SK-N-SH treated with all-trans-retinoic acid at 6 μM for 48 hours (cell line): Measurements from ENCODE around the gene RENBP.

Experiments used
- ATAC-seq: fragments of 200-7000 bp; cut with Tn5 transposase; 3 replicates; pipeline ENCODE4 v1.9.1; 2020; ENCODE audit warnings: mild to moderate bottlenecking, moderate library complexity
- ARNTL ChIP-seq: fragments of 450-650 bp; formaldehyde crosslinking; IDR thresholded peaks from 2 replicates; pipeline ENCODE4 v1.5.0; 2020; ENCODE audit warnings: low read depth, mild to moderate bottlenecking, moderate library complexity, borderline replicate concordance
- BACH2 ChIP-seq: fragments of 250-450 bp; sonication (Bioruptor Pico); IDR thresholded peaks from 2 replicates; pipeline ENCODE4 v1.9.0; 2021; ENCODE audit warnings: mild to moderate bottlenecking, borderline replicate concordance
- CREB5 ChIP-seq: fragments of 250-450 bp; sonication (Bioruptor Pico); IDR thresholded peaks from 2 replicates; pipeline ENCODE4 v1.5.1; 2020; ENCODE audit warnings: low read depth, mild to moderate bottlenecking, moderate library complexity
- CSDC2 ChIP-seq: fragments of 250-450 bp; sonication (Bioruptor Pico); IDR thresholded peaks from 2 replicates; pipeline ENCODE4 v1.5.0; 2020; ENCODE audit warnings: mild to moderate bottlenecking, moderate library complexity
- CSRNP3 ChIP-seq: fragments of 250-450 bp; sonication (Bioruptor Pico); IDR thresholded peaks from 2 replicates; pipeline ENCODE4 v1.5.1; 2021; ENCODE audit warnings: mild to moderate bottlenecking, moderate library complexity
- ESRRG ChIP-seq: fragments of 250-450 bp; sonication (Bioruptor Pico); IDR thresholded peaks from 2 replicates; pipeline ENCODE4 v1.6.1; 2021; ENCODE audit warnings: mild to moderate bottlenecking
- GLIS3 ChIP-seq: fragments of 250-450 bp; sonication (Bioruptor Pico); IDR thresholded peaks from 2 replicates; pipeline ENCODE4 v1.5.0; 2020; ENCODE audit warnings: mild to moderate bottlenecking, moderate library complexity
- ISL1 ChIP-seq: fragments of 250-450 bp; sonication (Bioruptor Pico); IDR thresholded peaks from 2 replicates; pipeline ENCODE4 v2.1.2; 2022; ENCODE audit warnings: mild to moderate bottlenecking, moderate library complexity
- OSR1 ChIP-seq: fragments of 250-450 bp; sonication (Bioruptor Pico); IDR thresholded peaks from 2 replicates; pipeline ENCODE4 v1.8.0; 2022; ENCODE audit warnings: moderate library complexity, mild to moderate bottlenecking, inconsistent platforms
- POU6F1 ChIP-seq: fragments of 250-450 bp; sonication (Bioruptor Pico); IDR thresholded peaks from 2 replicates; pipeline ENCODE4 v1.8.0; 2021; ENCODE audit warnings: low read depth, mild to moderate bottlenecking, moderate library complexity, borderline replicate concordance
- PPARA ChIP-seq: fragments of 250-450 bp; sonication (Bioruptor Pico); IDR thresholded peaks from 2 replicates; pipeline ENCODE4 v1.5.0; 2020; ENCODE audit warnings: mild to moderate bottlenecking, borderline replicate concordance
- RARB ChIP-seq: fragments of 250-450 bp; sonication (Bioruptor Pico); IDR thresholded peaks from 2 replicates; pipeline ENCODE4 v1.8.0; 2021; ENCODE audit warnings: mild to moderate bottlenecking, moderate library complexity
- SNAI2 ChIP-seq: fragments of 250-450 bp; sonication (Bioruptor Pico); IDR thresholded peaks from 2 replicates; pipeline ENCODE4 v1.5.0; 2020; ENCODE audit warnings: mild to moderate bottlenecking, moderate library complexity
- TCF4 ChIP-seq: fragments of 250-450 bp; sonication (Bioruptor Pico); IDR thresholded peaks from 2 replicates; pipeline ENCODE4 v1.8.0; 2021; ENCODE audit warnings: mild to moderate bottlenecking, moderate library complexity, borderline replicate concordance
- TOX ChIP-seq: fragments of 250-450 bp; sonication (Bioruptor Pico); IDR thresholded peaks from 2 replicates; pipeline ENCODE4 v1.8.0; 2021; ENCODE audit warnings: mild to moderate bottlenecking, moderate library complexity, borderline replicate concordance
- ZC3H10 ChIP-seq: fragments of 250-450 bp; sonication (Bioruptor Pico); IDR thresholded peaks from 2 replicates; pipeline ENCODE4 v1.5.1; 2021; ENCODE audit warnings: mild to moderate bottlenecking, moderate library complexity
- ZFP3 ChIP-seq: fragments of 250-450 bp; sonication (Bioruptor Pico); IDR thresholded peaks from 2 replicates; pipeline ENCODE4 v1.5.0; 2020; ENCODE audit warnings: mild to moderate bottlenecking, moderate library complexity
- ZFP30 ChIP-seq: fragments of 450-650 bp; formaldehyde crosslinking; IDR thresholded peaks from 2 replicates; pipeline ENCODE4 v1.5.0; 2022; ENCODE audit warnings: mild to moderate bottlenecking, moderate library complexity
- ZNF565 ChIP-seq: fragments of 450-650 bp; formaldehyde crosslinking; conservative IDR thresholded peaks from 2 replicates; pipeline ENCODE4 v1.5.0; 2020; ENCODE audit warnings: low read depth, mild to moderate bottlenecking, moderate library complexity
- ZNF70 ChIP-seq: fragments of 450-650 bp; formaldehyde crosslinking; IDR thresholded peaks from 2 replicates; pipeline ENCODE4 v1.5.0; 2020; ENCODE audit warnings: mild to moderate bottlenecking, moderate library complexity
- ZNF8 ChIP-seq: fragments of 450-650 bp; formaldehyde crosslinking; IDR thresholded peaks from 2 replicates; pipeline ENCODE4 v1.5.0; 2020; ENCODE audit warnings: mild to moderate bottlenecking, moderate library complexity

RENBP gene

GRCh38 chrX:153944140-153944799 lies at the start of gene RENBP:
Gene RENBP (minus strand): TSS chrX:153944643. CDS start chrX:153944610, 33 bp downstream.
- ATAC-seq = no peak
- TF ChIP-seq CREB5 = no peak
- TF ChIP-seq GLIS3 = no peak
- no peak for TF ChIP-seq ZFP30 (CRISPR knock-in tag)

- TF ChIP-seq ZFP30 (CRISPR knock-in tag) (no peak), ZNF70 (no peak), ARNTL (CRISPR knock-in tag) (no peak), OSR1 (CRISPR knock-in tag) (no peak), ZC3H10 (CRISPR knock-in tag) (no peak), PPARA (CRISPR knock-in tag) (no peak), SNAI2 (CRISPR knock-in tag) (no peak), ESRRG (CRISPR knock-in tag) (no peak), GLIS3 (no peak), CSDC2 (CRISPR knock-in tag) (no peak), ZNF565 (CRISPR knock-in tag) (no peak), TCF4 (CRISPR knock-in tag) (no peak), RARB (no peak), CSRNP3 (CRISPR knock-in tag) (no peak), ISL1 (CRISPR knock-in tag) (no peak), TOX (CRISPR knock-in tag) (no peak)
- no peak for ATAC-seq
These were observed 49.5 kb upstream of the RENBP start for GRCh38 chrX:153993978-153994377.

- TF ChIP-seq ESRRG (CRISPR knock-in tag) = no peak
- TF ChIP-seq ZFP3 (CRISPR knock-in tag) = no peak
- TF ChIP-seq ZNF8 = no peak
- TF ChIP-seq TOX (CRISPR knock-in tag) = no peak
- TF ChIP-seq ZC3H10 (CRISPR knock-in tag) = no peak
- TF ChIP-seq PPARA (CRISPR knock-in tag) = no peak
- no peak for TF ChIP-seq CSDC2 (CRISPR knock-in tag)
- no peak for TF ChIP-seq POU6F1 (CRISPR knock-in tag)
- TF ChIP-seq ISL1 (CRISPR knock-in tag) = no peak
- no peak for TF ChIP-seq GLIS3
- no peak for TF ChIP-seq ZNF565 (CRISPR knock-in tag)
- TF ChIP-seq CSRNP3 (CRISPR knock-in tag) = no peak
- TF ChIP-seq BACH2 (CRISPR knock-in tag) = no peak
- TF ChIP-seq TCF4 (CRISPR knock-in tag) = no peak
- ATAC-seq = no peak
These were observed 48.6 kb upstream of the RENBP start for GRCh38 chrX:153993079-153993478.

GRCh38 chrX:153992180-153992579 lies 47.7 kb upstream of the RENBP start:
- TF ChIP-seq GLIS3 (no peak), ZFP3 (CRISPR knock-in tag) (no peak), PPARA (CRISPR knock-in tag) (no peak)
- TF ChIP-seq, all 23 proteins: peak for 0

More at GRCh38 chrX:153992180-153992579, 47.7 kb upstream of the RENBP start:
- ATAC-seq = no peak
